Smooth muscle cell (in vitro differentiated cells): ENCODE results near the gene COL4A2. TPM values are rescaled to one million over a fixed set of nuclear protein-coding genes. Genes with fewer than 3 reads are reported as not detected.

Experiments used
- DNase-seq: peaks from one replicate; lab custom pipeline; 2025; ENCODE audit not compliant: unreplicated experiment; lab: John Stamatoyannopoulos, UW
- H2AFZ ChIP-seq: fragments of 200-600 bp; sonication (generic); 2 replicates; pipeline ENCODE4 v1.6.0; 2016; ENCODE audit warnings: antibody characterized with exemption, low read depth, mild to moderate bottlenecking
- H3F3A ChIP-seq: fragments of 200-600 bp; sonication (generic); 2 replicates; pipeline ENCODE4 v1.6.0; 2017; ENCODE audit warnings: antibody characterized with exemption, low read depth
- H3K27ac ChIP-seq: fragments of 200-600 bp; sonication (generic); 2 replicates; pipeline ENCODE4 v1.5.1; 2016; ENCODE audit warnings: low read depth, mild to moderate bottlenecking
- H3K27me3 ChIP-seq: fragments of 200-600 bp; sonication (generic); 2 replicates; pipeline ENCODE4 v1.6.1; 2016; ENCODE audit warnings: low read depth, mild to moderate bottlenecking
- H3K36me3 ChIP-seq: fragments of 200-600 bp; sonication (generic); 2 replicates; pipeline ENCODE4 v1.5.1; 2016; ENCODE audit warnings: low read depth
- H3K4me1 ChIP-seq: fragments of 200-600 bp; sonication (generic); 2 replicates; pipeline ENCODE4 v1.5.1; 2016; ENCODE audit warnings: low read depth
- H3K4me2 ChIP-seq: fragments of 200-600 bp; sonication (generic); 2 replicates; pipeline ENCODE4 v1.6.0; 2016; ENCODE audit warnings: mild to moderate bottlenecking
- H3K4me3 ChIP-seq: fragments of 200-600 bp; sonication (generic); 2 replicates; pipeline ENCODE4 v1.5.1; 2016; ENCODE audit warnings: mild to moderate bottlenecking
- H3K79me2 ChIP-seq: fragments of 200-600 bp; sonication (generic); 2 replicates; pipeline ENCODE4 v1.6.0; 2016; ENCODE audit warnings: low read depth, mild to moderate bottlenecking
- H3K9ac ChIP-seq: fragments of 200-600 bp; sonication (generic); 2 replicates; pipeline ENCODE4 v1.6.0; 2016; ENCODE audit warnings: low read depth
- H3K9me3 ChIP-seq: fragments of 200-600 bp; sonication (generic); replicated peaks from 2 replicates; pipeline ENCODE4 v1.5.1; 2016; ENCODE audit warnings: low read depth
- H4K20me1 ChIP-seq: fragments of 200-600 bp; sonication (generic); 2 replicates; pipeline ENCODE4 v1.6.0; 2016; ENCODE audit warnings: low read depth
- CTCF ChIP-seq: fragments of 200-600 bp; sonication (generic); IDR thresholded peaks from 2 replicates; pipeline ENCODE4 v1.5.1; 2017; ENCODE audit warnings: borderline replicate concordance, mild to moderate bottlenecking, antibody characterized with exemption; ENCODE audit not compliant: insufficient read depth, poor library complexity, severe bottlenecking
- WGBS: methylation state at CpG from one replicate; pipeline ENCODE4 v1.1.7; 2016; ENCODE audit warnings: low lambda C conversion rate; 5-methylcytosine and 5-hydroxymethylcytosine counted together
- polyA plus RNA-seq: library from polyadenylated mRNA; unstranded; fragments of >200 nt; fragmentation: Nextera tagmentation; extraction: Ambion mirVana; gene quantifications from 2 replicates; pipeline ENCODE4 v1.2.1, GENCODE V29; 2016
- total RNA-seq: library from RNA; depleted of rRNA; stranded (reverse); fragments of >200 nt; gene quantifications from 2 replicates; pipeline ENCODE4 v1.2.3, GENCODE V29; 2014

The COL4A2 gene
- total and polyA plus RNA-seq, 2 experiments from 2014 or later: 1,456 to 2,786 TPM

GRCh38 chr13:110265341-110265681 lies 41.8 kb upstream of the COL4A2 start:
- H3K27me3 ChIP-seq: no peaks in the 10 kb centered on the region
- no peak overlapping the region for H3K9ac ChIP-seq
- no peak overlapping the region for H3K4me3 ChIP-seq
- peak overlapping the region; percentile 36 for H3K27ac ChIP-seq
- no peaks in the 10 kb centered on the region for H3K36me3 ChIP-seq
- TF ChIP-seq CTCF: no peak
- WGBS: 60% methylated on average over 6 of the region's 6 CpGs
- no peak overlapping the region for H3K4me2 ChIP-seq
- H3K4me1 ChIP-seq: peaks cover 75% of the 10 kb centered on the region
- peaks cover 100% of the 10 kb centered on the region for H4K20me1 ChIP-seq
- H3K79me2 ChIP-seq: peaks cover 97% of the 10 kb centered on the region
- no peaks in the 10 kb centered on the region for H3K9me3 ChIP-seq
- H3F3A ChIP-seq: peaks cover 69% of the 10 kb centered on the region
- no peak overlapping the region for H2AFZ ChIP-seq
- no peak for DNase-seq

GRCh38 chr13:110265682-110266430 lies 41.2 kb upstream of the COL4A2 start:
- DNase-seq: no peak

GRCh38 chr13:110266431-110266809 lies 40.7 kb upstream of the COL4A2 start:
- no peak overlapping the region for H3K4me3 ChIP-seq
- no peak overlapping the region for H2AFZ ChIP-seq
- no peaks in the 10 kb centered on the region for H3K9me3 ChIP-seq
- peak overlapping the region; percentile 50 for H3K4me2 ChIP-seq
- peaks cover 100% of the 10 kb centered on the region for H4K20me1 ChIP-seq
- H3K79me2 ChIP-seq: peaks cover 99% of the 10 kb centered on the region
- H3K27me3 ChIP-seq: no peaks in the 10 kb centered on the region
- no peak for TF ChIP-seq CTCF
- H3K36me3 ChIP-seq: peaks cover 1% of the 10 kb centered on the region
- H3K27ac ChIP-seq: peak overlapping the region; percentile 36
- no peak for DNase-seq
- WGBS: 67% methylated on average over 8 of the region's 8 CpGs
- peaks cover 70% of the 10 kb centered on the region for H3F3A ChIP-seq
- no peak overlapping the region for H3K9ac ChIP-seq
- H3K4me1 ChIP-seq: peaks cover 70% of the 10 kb centered on the region

More at GRCh38 chr13:110265682-110266430, 41.2 kb upstream of the COL4A2 start:
- Histone ChIP-seq H3K79me2 (peaks cover 99% of the 10 kb centered on the region), H3K27ac (peak overlapping the region; percentile 36), H3K4me1 (peaks cover 75% of the 10 kb centered on the region), H3K9ac (no peak overlapping the region), H2AFZ (no peak overlapping the region), H3K4me3 (no peak overlapping the region), H3K36me3 (no peaks in the 10 kb centered on the region), H3F3A (peaks cover 70% of the 10 kb centered on the region), H3K4me2 (peak overlapping the region; percentile 50), H4K20me1 (peaks cover 100% of the 10 kb centered on the region), H3K27me3 (no peaks in the 10 kb centered on the region), H3K9me3 (no peaks in the 10 kb centered on the region)
- WGBS: 67% methylated on average over 38 of the region's 38 CpGs
- no peak for TF ChIP-seq CTCF

- no peaks in the 10 kb centered on the region for H3K9me3 ChIP-seq
- peaks cover 99% of the 10 kb centered on the region for H3K79me2 ChIP-seq
- DNase-seq: no peak
- no peaks in the 10 kb centered on the region for H3K27me3 ChIP-seq
- H4K20me1 ChIP-seq: peaks cover 100% of the 10 kb centered on the region
- H3K9ac ChIP-seq: no peak overlapping the region
- H3K4me1 ChIP-seq: peaks cover 64% of the 10 kb centered on the region
- no peak overlapping the region for H3K4me2 ChIP-seq
- 53% methylated on average over 10 of the region's 10 CpGs for WGBS
- no peak overlapping the region for H2AFZ ChIP-seq
- H3K36me3 ChIP-seq: peaks cover 4% of the 10 kb centered on the region
- peak overlapping the region; percentile 36 for H3K27ac ChIP-seq
- H3F3A ChIP-seq: peaks cover 68% of the 10 kb centered on the region
- no peak for TF ChIP-seq CTCF
- H3K4me3 ChIP-seq: no peak overlapping the region
Measured at GRCh38 chr13:110266983-110267382, 40.1 kb upstream of the COL4A2 start.
